NCI-H345 treated with DMSO at 0.1 percent for 48 hours (cell line): ENCODE data around the gene DCDC2C.
A peak's percentile ranks its signal among the peaks of the same experiment; 100 is the strongest.

Experiments
- DNase-seq: peaks from one replicate; lab custom pipeline; 2025; ENCODE audit not compliant: unreplicated experiment; lab: John Stamatoyannopoulos, UW

DCDC2C gene

DNA sequence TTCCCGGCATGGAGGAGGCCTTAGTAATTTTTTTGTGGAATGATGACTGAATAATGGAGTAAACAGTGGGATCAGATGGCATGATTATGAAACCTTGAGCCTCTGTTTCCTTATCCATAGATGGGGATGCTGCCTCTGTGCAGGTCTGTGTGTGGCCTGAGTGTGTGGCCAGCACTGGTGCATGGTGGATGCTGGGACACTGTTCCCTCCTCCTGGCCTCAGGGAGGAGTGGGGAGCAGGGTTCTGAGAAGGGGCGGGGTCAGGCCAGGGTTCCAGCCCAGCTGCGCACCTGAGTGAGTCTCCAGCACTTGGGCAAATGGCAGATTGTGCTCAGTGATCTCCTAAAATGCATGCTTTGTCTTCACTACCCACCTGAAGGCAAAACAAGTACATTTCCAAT, 66.4 kb downstream of the DCDC2C start:
- DNase-seq, result no peak

GRCh38 chr2:3770724-3771415, 67.5 kb downstream of the DCDC2C start:
- no peak for DNase-seq

DNA sequence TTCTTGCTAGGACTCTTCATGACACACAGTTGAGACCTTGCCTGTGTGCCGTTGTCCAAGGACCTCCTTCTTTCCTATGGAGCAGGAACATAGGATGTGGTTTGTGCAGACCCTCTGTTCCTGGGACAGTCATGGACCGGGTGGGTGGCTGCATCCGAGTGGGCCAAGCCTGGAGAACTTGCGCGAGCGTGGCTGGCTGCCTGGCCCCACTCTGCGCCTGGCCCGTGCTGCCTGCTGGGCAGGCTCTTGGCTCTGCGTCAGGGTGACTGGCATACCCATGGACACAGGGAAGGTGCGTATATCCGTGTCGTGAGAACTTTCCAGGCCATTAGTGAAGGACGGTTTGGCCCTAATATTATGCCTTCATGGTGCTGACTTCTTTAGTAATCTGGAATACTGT, 68.2 kb downstream of the DCDC2C start:
- no peak for DNase-seq

DNA sequence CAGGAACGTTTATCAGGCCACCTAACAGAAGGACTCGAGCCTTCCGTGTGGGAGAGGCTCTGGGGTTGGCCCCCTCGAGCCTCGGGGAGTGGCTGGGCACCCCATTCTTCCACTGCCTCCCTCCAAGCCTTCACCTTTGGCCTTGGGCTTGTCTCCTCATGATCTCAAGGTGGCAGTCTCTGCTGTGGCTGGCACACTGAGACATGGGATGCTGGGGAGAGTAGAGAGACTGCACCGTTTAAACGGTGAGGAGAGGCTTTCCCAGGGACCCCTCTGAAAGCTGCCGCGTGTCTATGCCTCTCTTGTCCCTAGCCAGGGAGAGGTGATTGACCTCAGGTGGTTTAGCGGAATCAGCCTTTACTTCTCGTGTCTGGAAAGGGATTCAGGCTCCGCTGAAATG, 71.0 kb downstream of the DCDC2C start:
- no peak for DNase-seq

- DNase-seq, result no peak
Observed at GRCh38 chr2:3776311-3776710, 72.9 kb downstream of the DCDC2C start.

- no peak for DNase-seq
Observed at GRCh38 chr2:3777966-3778365, 74.6 kb downstream of the DCDC2C start.

- DNase-seq, result no peak
Observed at GRCh38 chr2:3778851-3779495, 75.6 kb downstream of the DCDC2C start.

- no peak for DNase-seq
Observed at GRCh38 chr2:3779496-3780049, 76.2 kb downstream of the DCDC2C start.

GRCh38 chr2:3780477-3781402, 77.4 kb downstream of the DCDC2C start:
- DNase-seq, result peak; percentile 47

- no peak for DNase-seq
Observed at GRCh38 chr2:3784731-3785130, 81.4 kb downstream of the DCDC2C start.

GRCh38 chr2:3785220-3785889, 82.0 kb downstream of the DCDC2C start:
- DNase-seq, result no peak

DNA sequence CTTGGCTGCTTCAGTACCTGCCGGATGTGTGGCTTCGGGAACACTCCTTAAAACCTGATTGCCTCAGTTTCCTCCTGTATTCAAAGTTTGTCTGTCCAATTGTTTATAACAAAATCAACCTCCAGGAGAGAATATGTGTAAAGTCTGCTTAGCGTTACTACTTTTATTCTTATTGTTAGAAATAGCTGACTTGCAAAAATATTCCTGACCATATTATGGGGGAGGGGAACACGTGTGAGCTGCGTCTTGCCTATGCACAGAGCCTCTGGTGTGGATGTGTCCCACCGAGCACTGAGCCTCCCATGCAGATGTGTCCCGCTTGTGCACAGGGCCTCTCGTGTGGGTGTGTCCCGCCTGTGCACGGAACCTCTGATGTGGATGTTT, 82.5 kb downstream of the DCDC2C start:
- no peak for DNase-seq

- no peak for DNase-seq
Observed at GRCh38 chr2:3787768-3788167, 84.4 kb downstream of the DCDC2C start.

GRCh38 chr2:3789256-3789655, 85.9 kb downstream of the DCDC2C start:
- DNase-seq, result no peak

- DNase-seq, result no peak
Observed at GRCh38 chr2:3793249-3793648, 89.9 kb downstream of the DCDC2C start.

DNA sequence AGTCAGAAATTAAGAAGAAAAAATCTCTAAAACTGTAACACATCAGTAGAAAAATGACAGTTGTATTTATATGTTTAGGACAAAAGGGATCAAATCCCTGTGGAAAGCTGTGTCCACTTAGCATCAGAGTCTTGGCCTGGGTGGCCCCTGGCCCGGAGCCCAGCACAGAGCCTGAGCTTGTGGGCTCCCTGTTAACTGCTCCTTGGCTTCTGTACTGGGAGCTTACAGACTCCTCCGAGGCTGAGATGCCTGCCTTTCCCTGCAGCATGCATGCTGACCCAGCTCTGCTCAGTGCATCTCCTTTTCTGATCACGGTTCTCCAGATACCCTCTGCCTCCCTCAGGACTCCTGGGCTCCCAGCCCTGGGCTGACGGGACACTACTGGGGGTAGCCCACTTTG, 98.1 kb downstream of the DCDC2C start:
- no peak for DNase-seq

GRCh38 chr2:3805201-3805939, 102.0 kb downstream of the DCDC2C start:
- no peak for DNase-seq

DNA sequence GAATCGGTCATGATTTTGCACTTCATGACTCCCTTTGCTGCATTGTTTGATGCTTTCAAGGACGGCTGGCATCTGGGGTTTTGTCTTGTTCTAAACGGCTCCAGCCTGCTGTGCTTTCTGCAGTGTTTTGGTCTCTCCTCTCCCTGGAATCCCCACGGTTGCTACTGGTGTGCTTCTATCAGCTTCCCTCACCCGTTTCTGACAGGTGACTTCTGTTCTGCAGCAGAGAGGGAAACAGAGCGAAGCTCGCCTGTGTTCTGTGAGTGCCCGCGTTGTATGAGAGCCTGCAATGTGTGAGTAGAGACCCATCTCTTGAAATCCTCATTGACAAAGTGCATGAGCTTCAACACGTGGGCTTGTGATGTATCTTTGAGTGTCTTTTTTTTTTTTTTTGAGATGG, 102.8 kb downstream of the DCDC2C start:
- no peak for DNase-seq

DNA sequence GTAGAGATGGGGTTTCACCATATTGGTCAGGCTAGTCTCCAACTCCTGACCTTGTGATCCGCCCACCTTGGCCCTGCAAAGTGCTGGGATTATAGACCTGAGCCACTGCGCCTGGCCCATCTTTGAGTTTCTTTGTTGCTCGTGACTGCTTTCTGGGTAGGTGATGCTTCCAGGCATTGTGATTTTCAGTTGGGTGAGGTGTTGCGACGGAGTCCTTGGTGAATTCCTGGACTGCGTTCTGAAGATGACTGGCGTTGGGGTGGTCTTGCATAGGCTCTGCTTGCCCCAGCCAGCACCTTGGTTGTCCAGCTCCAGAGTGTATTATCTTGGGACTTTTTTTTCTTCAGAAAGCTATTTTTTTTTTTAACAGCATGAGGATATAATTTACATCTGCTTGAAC, 103.4 kb downstream of the DCDC2C start:
- no peak for DNase-seq

DNA sequence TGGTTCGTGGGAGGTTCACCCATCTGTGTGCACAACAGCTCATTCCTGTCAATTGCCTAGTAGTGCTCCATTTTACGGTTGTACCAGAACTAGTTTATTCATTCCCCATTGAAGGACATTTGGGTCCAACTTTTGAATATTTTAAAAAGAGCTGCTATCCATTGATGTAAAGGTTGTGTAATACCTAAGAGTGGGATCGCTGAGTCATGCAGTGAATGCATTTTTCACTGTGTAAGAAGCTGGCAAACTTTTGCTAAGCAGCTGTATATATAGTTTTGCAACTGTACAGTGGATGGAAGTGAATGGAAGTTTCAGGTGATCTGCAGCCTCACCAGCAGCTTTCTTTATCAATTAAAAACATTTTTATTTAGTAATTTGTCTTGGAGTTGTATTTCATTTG, 104.5 kb downstream of the DCDC2C start:
- DNase-seq, result no peak
